ENCODE results near the gene TXNIP. TPM values are rescaled to one million over a fixed set of nuclear protein-coding genes. Genes with fewer than 3 reads are reported as not detected.

Gene TXNIP
- polyA plus RNA-seq, 1 donor: 607 TPM

Other genes with a start within 250 kb of the TXNIP start
- gene RNF115, start 172.5 kb downstream of the TXNIP start, polyA plus RNA-seq: 14.7 TPM
- gene POLR3C, start 172.4 kb downstream of the TXNIP start, polyA plus RNA-seq: 26.1 TPM
- 5.1 TPM for gene NUDT17, start 150.9 kb downstream of the TXNIP start, polyA plus RNA-seq
- gene PIAS3, start 137.5 kb downstream of the TXNIP start, polyA plus RNA-seq: 25.6 TPM
- 0.93 TPM for gene ANKRD35, start 110.7 kb downstream of the TXNIP start, polyA plus RNA-seq
- gene ITGA10, start 86.5 kb downstream of the TXNIP start, polyA plus RNA-seq: 1.1 TPM
- 33.6 TPM for gene PEX11B, start 77.9 kb downstream of the TXNIP start, polyA plus RNA-seq
- gene RBM8A, start 69.1 kb downstream of the TXNIP start, polyA plus RNA-seq: 122 TPM
- 12.0 TPM for gene LIX1L, start 38.6 kb downstream of the TXNIP start, polyA plus RNA-seq
- gene ANKRD34A, start 32.0 kb downstream of the TXNIP start, polyA plus RNA-seq: 0.79 TPM
- 29.6 TPM for gene POLR3GL, start 31.9 kb downstream of the TXNIP start, polyA plus RNA-seq
- 0.46 TPM for gene HJV, start 25.2 kb upstream of the TXNIP start, polyA plus RNA-seq
- 0.79 TPM for gene NBPF10, start 148.2 kb upstream of the TXNIP start, polyA plus RNA-seq
- gene NOTCH2NLA, start 232.4 kb upstream of the TXNIP start, polyA plus RNA-seq: 9.6 TPM

All from large intestine (tissue), 1 donor.